Measurements from ENCODE around the gene COG5. TPM values are rescaled to one million over a fixed set of nuclear protein-coding genes. Genes with fewer than 3 reads are reported as not detected.
A peak's percentile ranks its signal among the peaks of the same experiment; 100 is the strongest.

The COG5 gene
- total and polyA plus RNA-seq, 9 of the 15 experiments (the other 6 are each of a cell fraction or from before 2014, with no cell fraction given) = 15.3 to 75.1 (median 56.4) TPM

DNA sequence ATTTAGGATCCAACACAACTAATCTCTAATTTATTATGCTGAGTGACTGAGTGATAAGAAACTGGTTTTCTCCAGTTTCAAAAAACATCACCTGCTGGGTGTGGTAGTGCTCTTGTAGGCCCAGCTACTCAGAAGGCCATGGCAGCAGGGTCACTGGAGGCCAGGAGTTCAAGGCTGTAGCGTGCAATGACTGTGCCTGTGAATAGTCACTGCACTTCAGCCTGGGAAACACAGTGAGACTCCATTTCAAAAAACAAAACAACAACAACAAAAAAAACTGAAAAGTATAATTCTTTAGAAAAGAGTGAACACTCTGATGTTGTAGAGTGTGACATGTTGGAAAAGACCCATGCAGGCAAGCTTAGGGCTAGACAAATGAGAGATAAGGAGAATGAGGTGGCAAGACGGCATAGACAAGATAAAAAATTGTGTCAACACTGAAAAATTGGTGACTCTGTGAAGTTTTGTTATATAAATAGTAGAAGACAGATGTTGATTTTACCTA, 243.9 kb downstream of the COG5 start (continued):
- TF ChIP-seq, protein P1, sequence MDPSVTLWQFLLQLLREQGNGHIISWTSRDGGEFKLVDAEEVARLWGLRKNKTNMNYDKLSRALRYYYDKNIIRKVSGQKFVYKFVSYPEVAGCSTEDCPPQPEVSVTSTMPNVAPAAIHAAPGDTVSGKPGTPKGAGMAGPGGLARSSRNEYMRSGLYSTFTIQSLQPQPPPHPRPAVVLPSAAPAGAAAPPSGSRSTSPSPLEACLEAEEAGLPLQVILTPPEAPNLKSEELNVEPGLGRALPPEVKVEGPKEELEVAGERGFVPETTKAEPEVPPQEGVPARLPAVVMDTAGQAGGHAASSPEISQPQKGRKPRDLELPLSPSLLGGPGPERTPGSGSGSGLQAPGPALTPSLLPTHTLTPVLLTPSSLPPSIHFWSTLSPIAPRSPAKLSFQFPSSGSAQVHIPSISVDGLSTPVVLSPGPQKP (CRISPR knock-in tag; IDR thresholded peaks at IDR 0.05) = no peak
- TF ChIP-seq, protein P2, sequence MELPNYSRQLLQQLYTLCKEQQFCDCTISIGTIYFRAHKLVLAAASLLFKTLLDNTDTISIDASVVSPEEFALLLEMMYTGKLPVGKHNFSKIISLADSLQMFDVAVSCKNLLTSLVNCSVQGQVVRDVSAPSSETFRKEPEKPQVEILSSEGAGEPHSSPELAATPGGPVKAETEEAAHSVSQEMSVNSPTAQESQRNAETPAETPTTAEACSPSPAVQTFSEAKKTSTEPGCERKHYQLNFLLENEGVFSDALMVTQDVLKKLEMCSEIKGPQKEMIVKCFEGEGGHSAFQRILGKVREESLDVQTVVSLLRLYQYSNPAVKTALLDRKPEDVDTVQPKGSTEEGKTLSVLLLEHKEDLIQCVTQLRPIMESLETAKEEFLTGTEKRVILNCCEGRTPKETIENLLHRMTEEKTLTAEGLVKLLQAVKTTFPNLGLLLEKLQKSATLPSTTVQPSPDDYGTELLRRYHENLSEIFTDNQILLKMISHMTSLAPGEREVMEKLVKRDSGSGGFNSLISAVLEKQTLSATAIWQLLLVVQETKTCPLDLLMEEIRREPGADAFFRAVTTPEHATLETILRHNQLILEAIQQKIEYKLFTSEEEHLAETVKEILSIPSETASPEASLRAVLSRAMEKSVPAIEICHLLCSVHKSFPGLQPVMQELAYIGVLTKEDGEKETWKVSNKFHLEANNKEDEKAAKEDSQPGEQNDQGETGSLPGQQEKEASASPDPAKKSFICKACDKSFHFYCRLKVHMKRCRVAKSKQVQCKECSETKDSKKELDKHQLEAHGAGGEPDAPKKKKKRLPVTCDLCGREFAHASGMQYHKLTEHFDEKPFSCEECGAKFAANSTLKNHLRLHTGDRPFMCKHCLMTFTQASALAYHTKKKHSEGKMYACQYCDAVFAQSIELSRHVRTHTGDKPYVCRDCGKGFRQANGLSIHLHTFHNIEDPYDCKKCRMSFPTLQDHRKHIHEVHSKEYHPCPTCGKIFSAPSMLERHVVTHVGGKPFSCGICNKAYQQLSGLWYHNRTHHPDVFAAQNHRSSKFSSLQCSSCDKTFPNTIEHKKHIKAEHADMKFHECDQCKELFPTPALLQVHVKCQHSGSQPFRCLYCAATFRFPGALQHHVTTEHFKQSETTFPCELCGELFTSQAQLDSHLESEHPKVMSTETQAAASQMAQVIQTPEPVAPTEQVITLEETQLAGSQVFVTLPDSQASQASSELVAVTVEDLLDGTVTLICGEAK (IDR thresholded peaks at IDR 0.05) = no peak
- TF ChIP-seq, protein P2 (CRISPR knock-in tag; IDR thresholded peaks at IDR 0.05) = no peak
- TF ChIP-seq, protein P3, sequence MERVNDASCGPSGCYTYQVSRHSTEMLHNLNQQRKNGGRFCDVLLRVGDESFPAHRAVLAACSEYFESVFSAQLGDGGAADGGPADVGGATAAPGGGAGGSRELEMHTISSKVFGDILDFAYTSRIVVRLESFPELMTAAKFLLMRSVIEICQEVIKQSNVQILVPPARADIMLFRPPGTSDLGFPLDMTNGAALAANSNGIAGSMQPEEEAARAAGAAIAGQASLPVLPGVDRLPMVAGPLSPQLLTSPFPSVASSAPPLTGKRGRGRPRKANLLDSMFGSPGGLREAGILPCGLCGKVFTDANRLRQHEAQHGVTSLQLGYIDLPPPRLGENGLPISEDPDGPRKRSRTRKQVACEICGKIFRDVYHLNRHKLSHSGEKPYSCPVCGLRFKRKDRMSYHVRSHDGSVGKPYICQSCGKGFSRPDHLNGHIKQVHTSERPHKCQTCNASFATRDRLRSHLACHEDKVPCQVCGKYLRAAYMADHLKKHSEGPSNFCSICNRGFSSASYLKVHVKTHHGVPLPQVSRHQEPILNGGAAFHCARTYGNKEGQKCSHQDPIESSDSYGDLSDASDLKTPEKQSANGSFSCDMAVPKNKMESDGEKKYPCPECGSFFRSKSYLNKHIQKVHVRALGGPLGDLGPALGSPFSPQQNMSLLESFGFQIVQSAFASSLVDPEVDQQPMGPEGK (CRISPR knock-in tag; IDR thresholded peaks at IDR 0.05; ENCODE audit: borderline replicate concordance) = no peak
- TF ChIP-seq, protein P4, sequence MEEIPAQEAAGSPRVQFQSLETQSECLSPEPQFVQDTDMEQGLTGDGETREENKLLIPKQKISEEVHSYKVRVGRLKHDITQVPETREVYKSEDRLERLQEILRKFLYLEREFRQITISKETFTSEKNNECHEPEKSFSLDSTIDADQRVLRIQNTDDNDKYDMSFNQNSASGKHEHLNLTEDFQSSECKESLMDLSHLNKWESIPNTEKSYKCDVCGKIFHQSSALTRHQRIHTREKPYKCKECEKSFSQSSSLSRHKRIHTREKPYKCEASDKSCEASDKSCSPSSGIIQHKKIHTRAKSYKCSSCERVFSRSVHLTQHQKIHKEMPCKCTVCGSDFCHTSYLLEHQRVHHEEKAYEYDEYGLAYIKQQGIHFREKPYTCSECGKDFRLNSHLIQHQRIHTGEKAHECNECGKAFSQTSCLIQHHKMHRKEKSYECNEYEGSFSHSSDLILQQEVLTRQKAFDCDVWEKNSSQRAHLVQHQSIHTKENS (CRISPR knock-in tag; IDR thresholded peaks at IDR 0.05) = no peak
- TF ChIP-seq RBM14 (IDR thresholded peaks at IDR 0.05; ENCODE audit: borderline replicate concordance, insufficient read depth, low read depth, low read length) (no peak), HDAC3 (IDR thresholded peaks at IDR 0.05; ENCODE audit: borderline replicate concordance, partially characterized antibody) (peak; percentile 81), MECOM (CRISPR knock-in tag; IDR thresholded peaks at IDR 0.05) (no peak), PHB2 (IDR thresholded peaks at IDR 0.05; ENCODE audit: low read depth) (no peak), ETV5 (CRISPR knock-in tag; IDR thresholded peaks at IDR 0.05; ENCODE audit: low read depth) (no peak), CREM (IDR thresholded peaks at IDR 0.05; ENCODE audit: low read depth) (peak; percentile 66), NUFIP1 (IDR thresholded peaks at IDR 0.05; ENCODE audit: partially characterized antibody) (no peak), RHOXF2B (CRISPR knock-in tag; conservative IDR thresholded peaks at IDR 0.05) (no peak)
- TF ChIP-seq, protein P5, sequence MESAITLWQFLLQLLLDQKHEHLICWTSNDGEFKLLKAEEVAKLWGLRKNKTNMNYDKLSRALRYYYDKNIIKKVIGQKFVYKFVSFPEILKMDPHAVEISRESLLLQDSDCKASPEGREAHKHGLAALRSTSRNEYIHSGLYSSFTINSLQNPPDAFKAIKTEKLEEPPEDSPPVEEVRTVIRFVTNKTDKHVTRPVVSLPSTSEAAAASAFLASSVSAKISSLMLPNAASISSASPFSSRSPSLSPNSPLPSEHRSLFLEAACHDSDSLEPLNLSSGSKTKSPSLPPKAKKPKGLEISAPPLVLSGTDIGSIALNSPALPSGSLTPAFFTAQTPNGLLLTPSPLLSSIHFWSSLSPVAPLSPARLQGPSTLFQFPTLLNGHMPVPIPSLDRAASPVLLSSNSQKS (CRISPR knock-in tag; IDR thresholded peaks at IDR 0.05) = no peak
